GM21447 (cell line): ENCODE data around the gene ST6GALNAC3.
A peak's percentile ranks its signal among the peaks of the same experiment; 100 is the strongest.
"Not testable (repeated sequence)": the region's sequence is repeated elsewhere in the genome, so short reads cannot be mapped to it uniquely, and the experiment has no call there.

Experiments
- ATAC-seq: cut with Tn5 transposase; IDR thresholded peaks from one replicate; pipeline ENCODE4 v1.9.1; 2021; ENCODE audit not compliant: unreplicated experiment

ST6GALNAC3 gene

GRCh38 chr1:76613886-76614285, 539.3 kb downstream of the ST6GALNAC3 start:
- no peak for ATAC-seq

GRCh38 chr1:76615253-76616035, 540.9 kb downstream of the ST6GALNAC3 start:
- ATAC-seq, result no peak

GRCh38 chr1:76620371-76620770, 545.8 kb downstream of the ST6GALNAC3 start:
- no peak for ATAC-seq

- ATAC-seq, result no peak
Observed at GRCh38 chr1:76622774-76623528, 548.4 kb downstream of the ST6GALNAC3 start.

- ATAC-seq, result no peak
Observed at GRCh38 chr1:76625886-76626678, 551.5 kb downstream of the ST6GALNAC3 start.

GRCh38 chr1:76627498-76627897, 553.0 kb downstream of the ST6GALNAC3 start:
- no peak for ATAC-seq

- ATAC-seq, result no peak
Observed at GRCh38 chr1:76627901-76628300, 553.4 kb downstream of the ST6GALNAC3 start.

- no peak for ATAC-seq
Observed at GRCh38 chr1:76632136-76632535, 557.6 kb downstream of the ST6GALNAC3 start.

GRCh38 chr1:76635784-76636183, 561.2 kb downstream of the ST6GALNAC3 start:
- no peak for ATAC-seq

GRCh38 chr1:76639181-76639580, 564.6 kb downstream of the ST6GALNAC3 start:
- ATAC-seq, result no peak

GRCh38 chr1:76640092-76640491, 565.5 kb downstream of the ST6GALNAC3 start:
- no peak for ATAC-seq

GRCh38 chr1:76640723-76641122, 566.2 kb downstream of the ST6GALNAC3 start:
- no peak for ATAC-seq

GRCh38 chr1:76644139-76644538, 569.6 kb downstream of the ST6GALNAC3 start:
- no peak for ATAC-seq

GRCh38 chr1:76652860-76653259, 578.3 kb downstream of the ST6GALNAC3 start:
- ATAC-seq, result not testable (repeated sequence)

GRCh38 chr1:76657623-76658022, 583.1 kb downstream of the ST6GALNAC3 start:
- no peak for ATAC-seq

GRCh38 chr1:76659171-76659940, 584.8 kb downstream of the ST6GALNAC3 start:
- no peak for ATAC-seq

- ATAC-seq, result no peak
Observed at GRCh38 chr1:76661531-76661930, 587.0 kb downstream of the ST6GALNAC3 start.

- ATAC-seq, result no peak
Observed at GRCh38 chr1:76666499-76666898, 592.0 kb downstream of the ST6GALNAC3 start.

- peak; percentile 92 for ATAC-seq
Observed at GRCh38 chr1:76668046-76668445, 593.5 kb downstream of the ST6GALNAC3 start.

GRCh38 chr1:76669131-76669530, 594.6 kb downstream of the ST6GALNAC3 start:
- ATAC-seq, result no peak
